GM19467 (cell line): ENCODE measurements around the gene ITM2B.
"Not testable (repeated sequence)": the region's sequence is repeated elsewhere in the genome, so short reads cannot be mapped to it uniquely, and the experiment has no call there.

Source experiments
- ATAC-seq: cut with Tn5 transposase; IDR thresholded peaks from one replicate; pipeline ENCODE4 v1.9.1; 2021; ENCODE audit warnings: mild to moderate bottlenecking, moderate library complexity; ENCODE audit not compliant: unreplicated experiment

The ITM2B gene

GRCh38 chr13:48222358-48223301 lies 10.4 kb upstream of the ITM2B start:
- ATAC-seq = no peak

- ATAC-seq = no peak
Measured at GRCh38 chr13:48224701-48225100, 8.3 kb upstream of the ITM2B start.

DNA sequence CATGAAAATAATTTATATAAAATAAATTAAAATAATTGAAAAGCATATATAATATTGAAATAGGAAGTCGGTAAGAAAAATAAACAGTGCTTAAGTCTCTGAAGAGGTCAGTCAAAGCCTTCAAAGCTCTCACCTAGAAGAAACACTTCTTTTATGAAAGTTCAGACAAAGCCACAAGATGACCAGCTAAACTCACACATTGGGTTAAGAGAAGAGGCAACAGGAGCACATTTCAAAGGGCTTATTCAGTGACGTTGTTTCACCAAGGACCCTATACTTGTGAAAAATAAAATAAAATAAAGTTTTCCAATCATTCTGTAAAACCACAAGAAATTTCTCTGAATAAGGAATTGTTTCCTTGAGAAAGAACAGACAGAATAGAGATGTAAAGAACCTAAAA lies 2.5 kb upstream of the ITM2B start:
- ATAC-seq = no peak

DNA sequence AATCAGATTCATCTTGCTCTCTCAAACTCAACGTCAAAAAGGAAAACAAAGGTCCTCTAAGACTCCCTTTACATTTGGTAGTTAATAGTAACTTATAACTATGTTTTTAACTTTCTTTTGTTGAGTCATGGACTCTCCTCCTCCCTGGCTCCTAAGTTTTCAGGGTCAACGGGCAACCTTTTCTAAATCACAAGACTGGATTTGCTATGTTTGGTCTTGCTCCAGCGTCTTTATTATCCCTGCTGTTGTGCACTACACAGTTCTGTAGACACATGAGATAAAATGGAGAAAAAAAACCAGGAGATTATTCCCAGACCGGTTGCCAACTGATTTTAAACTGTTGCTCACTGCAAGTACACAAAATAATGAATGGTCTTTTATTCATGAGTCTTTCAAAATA lies 1.9 kb upstream of the ITM2B start:
- no peak for ATAC-seq

GRCh38 chr13:48231933-48232332 lies 1.1 kb upstream of the ITM2B start:
- ATAC-seq = no peak

- ATAC-seq = no peak
Measured at GRCh38 chr13:48232420-48233045, 473 bp upstream of the ITM2B start.

DNA sequence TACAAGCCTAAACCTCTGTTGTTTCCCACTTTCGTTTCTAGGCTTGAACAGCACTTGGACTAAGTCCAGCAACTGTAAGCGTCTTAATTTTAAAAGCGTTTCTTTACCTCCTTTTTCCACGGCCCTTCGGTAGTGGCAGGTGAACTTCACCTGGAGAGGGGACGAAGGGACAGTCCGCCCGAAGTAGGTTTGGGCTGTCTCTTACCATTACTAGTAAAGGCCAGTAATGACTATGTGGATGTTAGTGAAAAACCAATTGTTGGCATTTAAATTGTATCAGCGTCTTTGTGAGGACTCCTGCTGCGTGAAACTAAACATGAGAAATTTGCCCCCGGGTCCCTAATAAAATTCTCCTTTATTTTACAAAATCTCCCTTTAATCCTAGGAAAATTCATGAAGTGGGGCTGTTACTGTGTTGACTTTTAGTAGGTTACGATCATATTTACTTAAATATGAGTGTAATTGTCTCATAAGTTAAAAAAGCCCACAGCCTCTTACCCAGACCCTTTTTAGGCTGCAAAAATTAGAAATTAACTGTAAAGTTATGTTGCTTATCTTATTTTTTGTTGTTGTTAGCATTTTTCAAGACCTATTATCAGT lies 983 bp downstream of the ITM2B start:
- ATAC-seq = no peak

DNA sequence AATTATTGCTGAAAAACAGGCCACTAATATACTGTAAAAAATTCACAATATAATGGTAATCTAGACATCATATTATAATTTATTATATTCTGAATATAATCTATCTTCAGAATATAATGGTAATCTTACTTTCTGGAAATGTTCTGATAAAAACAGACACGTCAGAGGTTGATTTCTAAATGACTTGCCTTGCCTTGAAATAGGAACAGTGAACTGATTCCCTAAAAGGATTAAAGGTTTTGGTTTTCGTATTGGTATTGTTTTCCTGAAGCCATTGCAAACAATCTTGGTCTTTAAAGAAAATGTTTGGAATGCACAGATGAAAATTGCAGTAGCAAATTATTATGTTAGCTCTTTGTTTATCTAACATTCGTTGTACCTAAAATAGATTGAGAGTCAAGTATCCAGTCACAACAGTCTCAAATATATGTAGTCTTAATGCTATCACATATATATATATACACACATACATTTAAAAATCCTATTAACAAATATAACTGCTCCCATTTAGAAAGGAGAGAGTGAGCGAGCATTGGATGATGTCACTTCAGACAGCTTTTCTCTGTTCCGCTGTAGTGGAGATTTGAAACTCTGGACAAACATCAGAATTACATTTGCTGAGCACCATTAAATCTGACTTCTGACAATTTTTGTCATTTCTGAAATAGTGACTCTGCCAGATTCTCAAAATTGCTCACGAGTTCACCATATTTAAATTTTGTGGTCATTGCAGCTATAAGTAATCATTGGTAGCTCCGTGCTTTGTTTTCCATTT lies 1.7 kb downstream of the ITM2B start:
- no peak for ATAC-seq

DNA sequence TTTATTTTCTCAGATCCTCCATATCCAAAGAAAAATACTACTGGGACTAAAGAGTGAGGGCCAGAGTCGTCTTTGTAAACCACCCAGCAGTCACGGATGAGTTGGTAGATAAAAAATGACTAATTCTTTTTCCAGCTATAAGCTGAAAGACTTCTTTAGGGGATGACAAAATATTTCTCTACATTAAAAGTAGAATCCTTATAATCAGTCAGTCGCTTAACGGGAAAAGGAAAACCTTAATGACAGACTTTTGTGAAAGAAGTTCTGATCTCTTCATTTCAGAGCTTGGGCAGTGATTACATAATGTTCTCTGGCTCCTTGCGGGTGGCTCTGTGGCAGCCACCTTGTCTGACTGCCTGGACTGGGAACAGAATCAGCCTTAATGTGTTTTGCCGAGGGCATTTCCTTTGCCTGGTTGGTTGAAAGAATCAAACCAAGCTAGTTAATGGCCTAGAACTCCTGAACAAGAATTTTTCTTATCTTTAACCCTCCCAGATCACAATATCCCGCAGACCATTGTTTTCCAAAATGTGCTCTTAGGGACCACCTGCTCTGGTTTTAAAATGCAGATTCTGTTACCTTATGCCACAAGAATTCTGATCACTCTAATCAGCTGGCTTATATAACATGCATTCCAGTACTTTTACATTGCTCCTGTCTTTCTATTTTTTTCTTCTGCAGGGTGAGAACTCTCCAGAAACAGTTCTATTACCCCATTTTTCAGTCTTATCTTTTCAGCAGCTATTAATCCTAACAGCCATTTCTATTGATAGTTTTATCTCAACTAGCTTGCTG lies 2.5 kb downstream of the ITM2B start:
- ATAC-seq = no peak

- no peak for ATAC-seq
Measured at GRCh38 chr13:48236528-48237353, 3.7 kb downstream of the ITM2B start.

DNA sequence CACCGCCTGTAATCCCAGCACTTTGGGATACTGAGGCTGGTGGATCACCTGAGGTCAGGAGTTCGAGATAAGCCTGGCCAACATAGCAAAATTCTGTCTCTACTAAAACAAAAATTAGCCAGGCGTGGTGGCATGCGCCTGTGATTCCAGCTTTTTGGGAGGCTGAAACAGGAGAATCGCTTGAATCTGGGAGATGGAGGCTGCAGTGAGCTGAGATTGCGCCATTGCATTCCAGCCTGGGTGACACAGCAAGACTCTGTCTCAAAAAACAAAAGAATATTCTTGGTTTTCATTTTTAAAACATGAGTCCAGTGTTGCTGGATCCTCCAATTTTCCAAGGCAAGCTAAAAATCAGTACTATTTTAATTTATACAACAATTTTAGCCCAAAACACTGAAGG lies 6.4 kb downstream of the ITM2B start:
- not testable (repeated sequence) for ATAC-seq

GRCh38 chr13:48241651-48242050 lies 8.6 kb downstream of the ITM2B start:
- no peak for ATAC-seq

DNA sequence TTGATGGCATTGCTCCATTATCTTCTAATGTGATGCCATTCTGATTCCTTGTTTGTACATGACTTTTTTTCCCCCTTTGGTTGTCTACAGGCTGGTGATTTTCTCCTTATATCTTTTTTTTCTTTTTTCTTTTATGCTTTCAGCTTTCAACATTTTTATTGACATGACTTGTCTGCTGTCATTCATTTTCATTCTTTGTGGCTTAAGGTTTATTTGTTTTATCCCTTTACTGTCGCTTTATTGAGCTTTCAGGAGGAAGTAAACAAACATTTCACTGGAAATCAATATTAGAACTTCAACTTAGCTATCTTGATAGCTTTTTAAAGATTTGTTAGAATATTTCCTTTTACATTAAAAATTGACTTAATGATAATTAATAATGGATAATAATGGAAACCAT lies 9.7 kb downstream of the ITM2B start:
- ATAC-seq = no peak

DNA sequence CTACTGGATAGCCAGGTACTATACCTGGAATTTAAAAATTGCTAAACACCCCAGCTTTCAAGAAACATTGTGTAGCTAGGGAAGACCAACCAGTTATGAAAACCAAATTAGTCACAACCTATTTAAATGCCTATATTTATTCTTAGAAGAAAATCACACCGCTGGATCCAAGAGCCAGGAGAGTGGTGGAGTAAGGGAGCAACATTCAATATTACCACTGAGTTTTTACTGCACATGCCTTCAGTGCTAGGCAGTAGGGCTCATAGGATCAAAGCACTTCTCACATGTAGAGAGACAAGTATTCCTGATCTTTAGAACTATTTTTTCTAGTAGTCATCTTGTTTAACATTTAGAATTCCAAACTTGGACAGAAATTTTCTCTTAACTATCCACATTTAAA lies 11.2 kb downstream of the ITM2B start:
- ATAC-seq = no peak

DNA sequence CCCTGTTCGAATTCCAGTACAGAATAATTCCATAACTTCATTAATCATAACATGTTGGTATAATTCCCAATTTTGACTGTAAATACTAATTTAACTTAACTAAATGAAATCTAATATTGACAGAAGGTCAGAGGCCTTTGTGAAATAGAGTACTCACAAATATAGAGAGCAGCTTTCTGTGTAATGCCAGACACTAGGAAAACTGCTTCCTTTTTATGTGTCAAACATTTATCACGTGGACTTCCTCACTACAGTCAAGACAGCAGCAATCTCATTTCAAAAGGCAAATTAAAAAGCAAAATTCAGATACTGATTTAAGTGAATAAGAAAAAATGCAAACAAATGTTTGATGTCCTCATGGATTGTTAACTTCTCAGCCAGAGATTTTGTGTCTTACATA lies 13.1 kb downstream of the ITM2B start:
- ATAC-seq = no peak

- no peak for ATAC-seq
Measured at GRCh38 chr13:48249018-48249417, 16.0 kb downstream of the ITM2B start.

- ATAC-seq = no peak
Measured at GRCh38 chr13:48251611-48252081, 18.6 kb downstream of the ITM2B start.

- no peak for ATAC-seq
Measured at GRCh38 chr13:48252176-48252575, 19.2 kb downstream of the ITM2B start.

DNA sequence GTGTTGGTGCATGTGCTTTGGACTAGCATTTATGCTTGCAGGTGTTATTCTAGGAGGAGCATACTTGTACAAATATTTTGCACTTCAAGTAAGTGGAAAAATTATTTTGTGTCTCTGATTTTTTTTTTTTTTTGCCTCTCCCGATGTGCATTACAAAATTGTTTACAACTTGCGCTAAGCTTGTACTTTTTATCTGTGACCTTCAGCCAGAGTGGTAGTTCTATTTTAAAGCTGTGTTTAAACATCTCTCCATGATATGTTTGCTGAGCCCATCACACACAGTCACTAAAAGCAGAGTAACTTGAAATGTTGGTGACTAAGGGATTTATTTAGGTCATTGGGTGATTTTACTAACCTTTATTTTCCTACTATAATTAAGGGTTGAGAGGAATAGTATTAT lies 20.8 kb downstream of the ITM2B start:
- ATAC-seq = no peak
